ENCODE measurements around the gene DLX3.

DLX3 gene

DNA sequence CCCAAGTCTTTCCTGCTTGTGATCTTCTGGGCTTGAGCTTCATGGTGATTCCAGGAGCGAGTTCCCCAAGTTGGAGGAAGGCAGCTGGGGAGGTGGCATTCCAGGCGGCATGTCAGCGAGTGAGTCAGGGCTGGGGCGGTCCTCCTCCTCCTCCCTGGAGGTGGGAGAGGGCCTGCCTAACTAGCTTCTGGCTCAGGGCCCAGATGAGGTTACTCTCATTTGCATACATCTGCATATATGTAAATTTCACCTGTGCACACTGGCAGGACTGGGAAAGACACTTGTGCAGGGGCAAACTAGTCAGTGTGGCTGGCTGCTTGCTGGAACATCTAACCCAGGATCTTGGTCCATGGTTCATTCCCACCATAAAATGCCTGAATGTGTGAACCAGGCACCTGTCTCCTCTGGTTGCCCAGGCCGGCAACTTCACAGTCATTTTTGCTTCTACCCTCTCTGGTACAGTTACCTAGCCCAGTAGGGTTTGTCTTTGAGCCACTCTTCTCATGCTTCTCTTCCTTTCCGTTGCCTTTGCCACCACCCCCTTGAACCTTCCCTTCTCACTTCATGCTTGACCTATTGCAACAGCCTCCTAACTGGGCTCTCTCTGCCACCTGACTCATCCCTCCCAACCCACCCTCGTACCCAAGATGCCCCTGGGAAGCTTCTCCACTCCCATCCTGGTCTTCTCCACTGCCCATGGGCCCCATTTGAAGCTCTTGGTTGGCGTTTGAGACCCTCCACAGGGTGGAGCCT lies 35.7 kb downstream of the DLX3 start:
- peak; percentile 79 for FAIRE-seq
- peak; percentile 53 for DNase-seq (ENCODE audit: low spot score)

DNA sequence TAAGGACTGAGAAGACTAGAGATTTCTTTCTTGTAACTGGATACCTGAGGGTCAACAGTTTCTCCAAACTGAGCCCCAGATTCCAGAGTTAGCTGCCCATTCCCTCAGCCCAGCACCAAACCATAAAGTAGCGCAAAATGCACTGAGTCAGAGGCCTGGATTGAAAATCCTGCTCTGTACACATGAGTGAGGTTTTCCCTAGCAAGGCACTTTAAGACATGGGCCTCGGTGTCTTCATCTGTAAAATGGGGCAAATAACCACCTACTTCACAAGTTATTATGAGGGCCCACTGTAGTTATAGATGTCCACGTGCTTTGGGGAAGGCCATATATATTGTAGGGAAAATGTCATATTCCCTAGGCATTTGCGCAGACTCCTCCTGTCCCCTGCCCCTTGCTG lies 36.3 kb downstream of the DLX3 start:
- FAIRE-seq = no peak

DNA sequence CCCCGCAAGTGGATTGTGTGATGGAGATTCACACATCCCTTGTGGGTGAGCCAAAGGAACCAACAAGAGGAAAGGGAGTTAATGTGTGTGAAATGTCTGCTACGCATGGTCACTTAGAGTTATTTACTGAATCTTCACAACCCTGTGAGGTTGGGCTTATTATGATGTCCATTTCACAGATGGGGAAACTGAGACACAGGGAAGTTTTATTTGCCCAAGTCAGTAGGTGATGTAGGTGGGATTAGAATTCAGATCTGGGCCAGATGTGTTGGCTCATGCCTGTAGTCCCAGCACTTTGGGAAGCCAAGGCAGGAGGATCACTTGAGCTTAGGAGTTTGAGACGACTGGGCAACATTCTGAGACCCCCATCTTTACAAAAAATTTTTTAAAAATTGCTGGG lies 37.7 kb downstream of the DLX3 start:
- FAIRE-seq (no peak), DNase-seq (ENCODE audit: low spot score) (no peak)

More for the DNA sequence above, 36.3 kb downstream of the DLX3 start:
- DNase-seq (ENCODE audit: low spot score) = no peak

DNA sequence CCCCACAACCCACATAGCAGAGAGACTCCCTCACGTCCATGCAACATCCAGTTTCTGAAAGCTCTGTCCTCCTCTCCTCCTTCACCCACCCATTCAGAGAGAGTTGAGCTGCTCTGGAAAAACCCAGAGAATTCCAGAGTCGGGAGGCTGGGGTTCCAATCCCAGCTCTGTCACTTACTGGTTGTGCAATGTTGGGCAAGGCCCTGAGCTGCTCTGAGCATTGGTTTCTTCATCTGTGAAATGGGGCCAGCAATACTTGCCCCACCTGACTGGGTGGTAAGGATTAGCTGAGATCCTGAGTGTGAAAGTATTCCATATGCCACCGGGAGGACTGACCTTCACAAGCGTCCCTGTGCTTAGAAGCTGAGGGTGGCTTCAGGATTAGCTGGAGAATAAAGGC lies 38.2 kb downstream of the DLX3 start:
- DNase-seq (ENCODE audit: low spot score) (no peak), FAIRE-seq (no peak)

DNA sequence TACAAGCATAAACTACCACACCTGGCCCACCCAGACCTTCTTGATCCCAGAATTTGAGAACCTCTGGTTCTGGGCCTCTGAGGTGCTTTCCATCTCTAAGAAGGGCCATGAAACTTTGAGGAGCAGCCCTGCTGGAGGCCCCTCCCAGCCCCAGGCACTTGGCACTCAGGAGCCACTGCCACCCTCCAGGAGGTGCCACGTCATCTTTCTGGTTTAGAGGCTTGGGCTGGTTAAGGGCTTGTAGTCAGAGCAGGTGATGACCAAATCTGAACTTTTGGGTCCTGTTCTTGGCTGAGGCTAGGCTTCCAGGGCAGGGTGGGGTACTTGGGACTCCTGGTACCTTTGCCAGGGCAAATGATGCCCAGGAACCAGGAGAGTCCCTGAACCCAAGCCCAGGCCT lies 39.9 kb downstream of the DLX3 start:
- DNase-seq (ENCODE audit: low spot score) = peak; percentile 22
- no peak for FAIRE-seq

DNA sequence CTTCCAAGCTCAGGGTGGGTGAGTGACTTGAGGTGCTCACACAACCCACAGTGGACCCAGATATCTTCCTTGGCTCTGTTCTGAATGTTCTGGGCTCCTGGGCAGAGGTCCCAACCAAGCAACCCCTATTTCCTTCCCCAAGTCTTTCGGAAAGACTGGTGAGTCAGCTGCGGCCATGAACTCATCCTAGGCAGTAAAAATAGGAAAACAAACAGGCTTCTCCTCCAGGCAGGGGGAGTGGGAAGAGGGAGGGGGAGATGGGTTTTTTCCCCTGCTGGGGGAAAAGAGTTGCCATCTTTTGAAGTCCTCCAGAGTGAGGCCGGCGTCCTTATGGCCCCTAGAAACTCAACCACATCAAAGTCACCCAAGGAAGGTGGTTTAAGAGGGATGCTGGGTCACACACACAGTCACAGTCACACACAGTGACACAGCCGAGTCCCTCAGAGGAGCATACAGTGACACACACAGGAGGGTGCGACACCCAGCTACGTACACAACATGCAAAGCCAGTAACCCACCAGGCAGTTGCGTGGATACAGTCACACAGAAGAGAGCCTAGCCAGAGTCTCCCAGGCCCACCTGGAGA lies 42.0 kb downstream of the DLX3 start:
- DNase-seq (ENCODE audit: low spot score) (peak; percentile 23), FAIRE-seq (no peak)

DNA sequence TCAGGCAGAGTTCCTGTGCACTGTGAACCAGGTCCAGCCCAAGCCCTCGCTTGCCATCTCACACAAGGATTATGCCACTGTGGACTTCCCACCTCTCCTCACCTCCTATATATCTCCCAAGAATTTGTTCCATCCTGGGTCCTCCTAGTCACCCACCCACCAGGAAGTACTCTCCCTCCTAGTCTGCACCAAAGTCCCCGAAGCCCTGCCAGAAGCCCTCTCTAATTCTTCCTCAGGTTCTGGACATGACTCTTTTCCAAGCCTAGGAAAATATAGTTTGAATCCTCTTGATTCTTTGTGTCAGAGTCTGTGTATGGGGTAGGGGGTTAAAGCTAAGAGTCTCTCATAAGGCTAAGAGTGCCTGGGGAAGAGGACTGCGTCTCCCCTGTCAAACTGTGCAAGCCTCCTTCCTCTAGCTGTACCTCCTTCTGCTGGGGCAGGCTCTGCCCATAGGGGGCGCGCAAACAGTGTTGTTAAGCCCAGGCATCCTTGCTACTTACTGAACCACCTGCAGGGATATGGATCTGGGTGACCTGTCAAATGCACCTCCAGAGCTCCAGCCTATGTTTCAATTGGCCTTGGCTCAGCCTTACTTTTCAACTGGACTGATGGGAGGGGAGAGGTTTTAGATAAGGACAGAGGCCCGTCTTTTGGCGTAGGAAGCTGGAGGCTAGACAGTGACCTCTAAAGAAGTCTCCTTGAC lies 42.7 kb downstream of the DLX3 start:
- FAIRE-seq (no peak), DNase-seq (ENCODE audit: low spot score) (peak; percentile 49)

DNA sequence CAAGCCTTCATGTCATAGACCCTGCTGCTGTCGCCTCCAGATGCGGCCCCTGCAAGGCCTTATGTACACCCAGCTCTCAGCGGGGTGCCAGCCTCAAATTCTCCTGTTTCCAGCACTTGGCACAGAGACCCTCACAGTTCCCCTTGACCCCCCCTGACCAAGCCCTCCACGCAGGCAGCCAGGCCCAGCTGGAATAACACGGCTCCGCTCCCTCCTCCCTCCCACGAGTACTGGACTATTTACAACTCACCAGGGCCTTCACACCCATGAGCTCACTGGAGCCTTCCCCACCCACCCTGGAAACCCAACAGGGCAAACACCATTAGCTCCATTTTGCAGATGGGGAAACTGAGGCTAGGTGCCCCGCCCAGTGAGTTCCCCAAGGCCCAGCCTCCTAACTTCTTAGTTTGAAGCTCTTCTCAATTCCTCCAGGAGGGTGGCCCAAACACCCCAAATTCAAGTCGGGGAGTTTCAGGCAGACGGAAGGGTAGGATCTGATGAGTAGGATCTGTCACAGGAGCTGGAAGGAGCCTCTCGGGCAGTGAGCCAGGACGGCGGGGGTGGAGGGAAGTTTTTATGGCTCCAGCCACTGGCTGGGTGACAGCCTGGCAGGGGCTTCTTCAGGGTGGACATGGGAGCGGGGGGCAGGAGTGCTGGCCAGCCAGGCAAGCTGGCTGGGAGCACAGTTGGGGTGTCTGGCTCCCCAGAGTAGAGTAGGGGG lies 43.5 kb downstream of the DLX3 start:
- DNase-seq (ENCODE audit: low spot score) = no peak
- no peak for FAIRE-seq

DNA sequence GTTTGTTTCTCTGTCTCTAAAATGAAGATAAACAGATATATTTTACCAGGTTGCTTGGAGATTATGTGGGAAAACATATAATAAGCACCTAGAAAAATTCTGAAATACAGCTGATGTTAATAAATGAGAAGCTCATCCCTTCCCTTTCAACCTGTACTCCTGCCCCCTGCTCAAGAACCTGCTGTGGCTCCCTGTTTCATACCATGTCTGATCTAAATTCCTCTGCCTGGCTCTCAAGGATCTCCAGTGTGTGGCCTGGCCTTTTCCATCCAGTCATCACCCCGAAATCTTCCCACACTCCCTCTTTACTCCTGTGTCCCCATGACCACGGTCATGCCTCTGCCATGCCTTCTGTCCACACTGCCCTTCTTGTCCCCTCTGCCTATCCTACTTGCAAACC lies 45.4 kb downstream of the DLX3 start:
- no peak for DNase-seq (ENCODE audit: low spot score)
- FAIRE-seq = no peak

DNA sequence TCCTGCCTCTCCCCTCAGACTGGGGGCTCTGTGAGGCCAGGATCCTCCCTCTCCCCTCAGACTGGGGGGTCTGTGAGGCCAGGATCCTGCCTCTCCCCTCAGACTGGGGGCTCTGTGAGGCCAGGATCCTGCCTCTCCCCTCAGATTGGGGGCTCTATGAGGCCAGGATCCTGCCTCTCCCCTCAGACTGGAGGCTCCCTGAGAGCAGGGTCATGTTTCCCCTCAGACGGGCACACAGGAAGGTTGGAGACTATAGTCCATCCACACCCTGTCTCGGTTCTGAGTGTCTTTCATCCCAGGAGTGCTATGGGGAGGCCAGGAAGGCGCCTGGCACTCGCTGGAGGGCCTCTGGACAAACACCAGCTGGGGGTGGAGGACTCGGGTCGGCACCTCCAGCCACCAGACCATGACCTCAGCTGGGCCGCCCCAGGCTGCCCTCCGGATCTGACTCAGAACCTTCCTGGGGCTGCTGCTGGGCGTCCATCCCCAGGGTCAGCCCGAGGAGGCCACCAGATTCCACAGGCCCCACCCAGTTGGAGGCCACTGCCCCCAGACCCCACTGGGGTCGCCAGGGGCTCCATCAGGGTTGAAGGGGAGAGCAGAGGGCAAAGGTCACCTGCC lies 48.0 kb downstream of the DLX3 start:
- DNase-seq (ENCODE audit: low spot score) (peak; percentile 62), FAIRE-seq (peak; percentile 35)

DNA sequence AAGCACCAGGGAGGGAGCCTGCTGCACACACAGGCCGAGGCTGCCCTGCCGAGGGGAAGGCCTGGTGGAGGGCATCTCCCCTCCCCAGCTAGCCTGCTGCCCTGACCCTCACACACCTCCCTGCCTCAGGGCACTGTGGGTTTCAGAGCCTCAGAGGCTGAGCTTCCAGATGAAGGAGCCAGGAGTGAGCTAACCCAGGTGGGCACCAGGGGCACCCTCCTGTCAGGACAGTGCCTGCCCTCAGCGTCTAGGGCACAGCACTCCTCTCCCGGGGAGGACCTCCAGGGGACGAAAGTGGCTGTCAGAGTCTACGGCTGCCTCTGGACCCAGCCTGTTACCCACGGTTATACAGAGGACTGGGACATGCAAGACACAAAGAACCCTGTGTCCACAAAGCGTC lies 48.8 kb downstream of the DLX3 start:
- no peak for DNase-seq (ENCODE audit: low spot score)
- FAIRE-seq = no peak

DNA sequence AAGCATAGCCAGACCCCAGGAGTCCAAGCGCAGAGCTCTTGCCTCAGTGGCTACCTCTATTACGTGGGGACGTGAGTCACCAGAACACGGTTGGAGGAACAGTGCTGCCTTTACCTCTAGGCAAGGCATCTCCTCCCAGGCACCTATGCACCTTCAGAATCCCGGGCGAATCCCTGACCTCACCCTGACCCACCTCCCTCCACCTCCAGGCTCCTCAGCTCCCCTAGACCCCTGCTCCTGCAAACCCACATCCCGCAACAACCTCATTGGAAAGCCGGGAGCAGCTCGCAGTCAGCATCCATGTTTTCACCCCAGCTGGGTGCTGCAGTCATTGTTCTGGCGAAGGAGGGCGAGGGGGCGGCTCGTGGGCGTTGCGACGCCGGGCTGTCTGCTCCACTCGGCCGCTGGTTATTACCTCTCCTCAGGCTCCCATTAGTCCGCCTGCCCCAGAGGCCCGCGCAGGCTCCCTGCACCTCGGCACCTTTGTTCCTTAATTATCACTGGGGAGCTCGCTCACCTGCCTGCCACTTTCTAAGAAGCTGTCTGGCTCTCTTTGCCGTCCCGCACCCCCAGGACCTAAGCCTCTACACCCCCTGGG lies 50.7 kb downstream of the DLX3 start:
- DNase-seq (ENCODE audit: low spot score) (no peak), FAIRE-seq (no peak)

DNA sequence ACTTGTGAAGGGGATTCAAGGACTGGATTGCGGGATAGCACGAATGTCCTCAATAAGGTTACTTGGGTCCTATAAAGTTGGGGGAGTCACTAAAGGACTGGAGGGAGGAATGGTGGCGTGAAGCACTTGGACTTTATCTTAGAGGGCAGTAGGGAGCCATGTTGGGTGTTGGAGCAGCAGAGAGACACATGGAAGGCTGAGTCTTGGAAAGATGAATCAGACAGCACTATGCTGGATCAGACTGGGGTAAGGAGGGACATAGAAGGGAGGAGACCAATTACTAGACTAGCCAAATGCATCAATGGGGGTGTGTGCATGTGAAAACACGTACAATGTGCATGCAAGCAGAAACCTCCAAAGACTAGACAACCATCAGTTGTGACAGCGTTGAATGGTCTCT lies 52.1 kb downstream of the DLX3 start:
- no peak for FAIRE-seq
- DNase-seq (ENCODE audit: low spot score) = no peak

DNA sequence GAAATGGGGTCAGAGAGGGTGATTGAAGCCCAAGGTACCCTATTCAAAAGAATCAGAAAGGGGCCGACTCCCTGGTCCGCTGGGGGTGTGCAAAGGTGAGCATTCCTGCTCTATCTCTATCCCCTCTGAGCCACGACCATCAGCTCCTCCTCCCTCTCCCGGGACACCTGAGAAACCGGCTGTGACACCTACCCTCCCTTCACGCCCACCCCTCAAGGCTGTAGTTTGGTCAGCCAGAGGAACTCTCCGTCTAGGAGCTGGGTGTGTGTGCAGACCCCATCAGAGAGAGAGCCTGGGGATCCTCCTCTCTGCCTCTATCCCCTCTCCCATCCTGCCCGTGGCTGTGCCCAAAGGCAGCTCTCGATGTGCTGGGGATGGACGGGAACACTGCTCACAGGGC lies 53.6 kb downstream of the DLX3 start:
- FAIRE-seq (no peak), DNase-seq (ENCODE audit: low spot score) (no peak)

Data from RCC 7860 (cell line).